NCI-H345 treated with DMSO at 0.1 percent for 48 hours (cell line): ENCODE data around the gene DAPK2.
A peak's percentile ranks its signal among the peaks of the same experiment; 100 is the strongest.

Source experiments
- DNase-seq: peaks from one replicate; lab custom pipeline; 2025; ENCODE audit not compliant: unreplicated experiment; lab: John Stamatoyannopoulos, UW

The DAPK2 gene

GRCh38 chr15:63945007-63945788, 101.1 kb downstream of the DAPK2 start:
- peak; percentile 0 for DNase-seq

- no peak for DNase-seq
Observed at GRCh38 chr15:63944681-63944955, 101.7 kb downstream of the DAPK2 start.

GRCh38 chr15:63943829-63944680, 102.2 kb downstream of the DAPK2 start:
- DNase-seq = no peak

- DNase-seq = peak; percentile 27
Observed at GRCh38 chr15:63942486-63943365, 103.6 kb downstream of the DAPK2 start.

GRCh38 chr15:63941698-63942465, 104.4 kb downstream of the DAPK2 start:
- no peak for DNase-seq

- DNase-seq = no peak
Observed at GRCh38 chr15:63940966-63941620, 105.2 kb downstream of the DAPK2 start.

GRCh38 chr15:63939531-63940130, 106.7 kb downstream of the DAPK2 start:
- no peak for DNase-seq

- DNase-seq = no peak
Observed at GRCh38 chr15:63938486-63939061, 107.7 kb downstream of the DAPK2 start.

- no peak for DNase-seq
Observed at GRCh38 chr15:63933522-63933921, 112.8 kb downstream of the DAPK2 start.

GRCh38 chr15:63931556-63931955, 114.7 kb downstream of the DAPK2 start:
- no peak for DNase-seq

- no peak for DNase-seq
Observed at GRCh38 chr15:63930034-63930433, 116.3 kb downstream of the DAPK2 start.

GRCh38 chr15:63928185-63928842, 118.0 kb downstream of the DAPK2 start:
- DNase-seq = no peak

- no peak for DNase-seq
Observed at GRCh38 chr15:63923993-63924950, 122.0 kb downstream of the DAPK2 start.

- no peak for DNase-seq
Observed at GRCh38 chr15:63922916-63923315, 123.4 kb downstream of the DAPK2 start.

GRCh38 chr15:63922261-63922904, 123.9 kb downstream of the DAPK2 start:
- DNase-seq = no peak

GRCh38 chr15:63920504-63921175, 125.6 kb downstream of the DAPK2 start:
- DNase-seq = no peak

- no peak for DNase-seq
Observed at GRCh38 chr15:63918901-63919348, 127.4 kb downstream of the DAPK2 start.
